ENCODE data around the gene PMM2.
"Not testable (repeated sequence)": the region's sequence is repeated elsewhere in the genome, so short reads cannot be mapped to it uniquely, and the experiment has no call there.

The PMM2 gene

DNA sequence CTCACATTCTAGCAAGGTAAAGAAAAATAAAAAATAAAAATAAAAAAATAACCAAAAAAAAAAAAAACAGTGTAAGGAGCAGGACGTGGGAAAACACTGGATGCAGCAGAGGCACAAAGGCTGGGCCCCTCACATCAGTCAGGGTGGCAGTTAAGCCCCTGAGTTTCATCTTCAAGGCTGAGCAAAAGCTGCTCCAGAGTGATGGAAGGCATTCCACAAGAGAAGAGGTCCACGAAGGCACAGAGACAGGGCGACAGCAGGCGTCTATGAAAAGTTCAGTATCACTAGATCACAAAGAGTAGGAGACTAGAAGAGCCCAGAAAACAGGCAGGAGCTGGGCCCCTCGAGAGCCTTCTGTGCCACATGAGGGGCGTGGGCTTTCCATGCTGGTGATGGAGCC is 12.2 kb upstream of the PMM2 start:
- DNase-seq, result no peak

DNA sequence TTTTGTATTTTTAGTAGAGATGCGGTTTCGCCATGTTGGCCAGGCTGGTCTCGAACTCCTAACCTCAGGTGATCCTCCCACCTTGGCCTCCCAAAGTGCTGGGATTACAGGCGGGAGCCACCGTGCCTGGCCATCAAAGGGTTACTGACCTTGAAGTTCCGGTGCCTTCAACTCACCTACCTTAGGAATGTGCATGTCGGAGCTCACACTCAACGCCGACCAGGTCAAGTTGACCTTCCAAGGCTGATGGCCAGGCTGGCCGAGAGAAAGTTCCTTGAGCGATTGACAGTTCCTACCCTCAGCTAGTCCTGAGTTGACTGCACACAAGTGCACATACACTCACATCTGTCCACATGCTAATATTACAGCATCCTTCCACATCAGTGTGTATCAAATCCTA is 11.3 kb upstream of the PMM2 start:
- DNase-seq, result not testable (repeated sequence)

DNA sequence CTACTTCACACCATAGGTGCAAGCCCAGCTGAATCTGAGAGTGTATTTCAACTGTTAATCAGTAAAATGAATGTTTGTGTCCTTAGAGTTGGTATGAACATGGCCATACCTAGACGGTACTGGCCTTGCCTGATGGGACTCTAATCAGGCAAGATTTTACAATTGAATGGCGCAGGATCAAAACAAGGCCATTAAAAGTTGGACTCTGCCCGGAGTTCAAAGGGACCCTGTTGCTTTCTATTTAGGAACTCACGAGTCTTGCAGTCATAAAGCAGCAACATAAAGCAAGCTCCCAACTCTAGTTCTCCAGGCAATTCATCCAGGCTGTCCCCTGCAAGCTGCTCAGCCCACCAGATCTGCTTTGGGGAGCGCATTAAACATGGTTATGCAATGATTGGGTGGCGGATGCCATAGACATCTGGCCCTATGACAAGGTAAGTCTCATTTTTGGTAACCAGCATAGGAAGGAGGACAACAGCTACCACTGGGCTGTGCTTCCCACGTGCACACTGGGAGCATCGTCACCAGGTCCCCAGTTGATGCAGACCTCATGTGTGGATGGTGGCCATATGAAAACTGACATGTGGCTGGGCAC is 9.0 kb upstream of the PMM2 start:
- DNase-seq, result no peak

DNA sequence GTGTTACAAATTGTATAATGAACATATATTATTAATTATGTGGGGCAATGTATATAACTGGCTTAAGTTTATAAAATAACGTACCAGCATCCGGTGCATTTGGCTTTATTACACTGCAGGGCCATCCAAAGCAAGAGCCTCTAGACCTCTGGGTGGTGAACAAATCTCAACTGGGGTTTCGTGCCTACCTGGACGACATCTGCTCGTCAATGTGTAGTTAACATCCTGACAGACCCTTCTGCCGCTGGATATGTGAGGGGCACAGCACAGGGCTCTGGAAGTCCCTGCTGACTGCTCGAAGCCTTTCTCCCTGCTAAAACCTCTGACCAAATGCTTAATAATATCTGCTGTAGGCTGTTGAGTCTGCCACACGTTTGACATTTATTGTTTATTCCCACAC is 2.5 kb upstream of the PMM2 start:
- DNase-seq, result no peak

DNA sequence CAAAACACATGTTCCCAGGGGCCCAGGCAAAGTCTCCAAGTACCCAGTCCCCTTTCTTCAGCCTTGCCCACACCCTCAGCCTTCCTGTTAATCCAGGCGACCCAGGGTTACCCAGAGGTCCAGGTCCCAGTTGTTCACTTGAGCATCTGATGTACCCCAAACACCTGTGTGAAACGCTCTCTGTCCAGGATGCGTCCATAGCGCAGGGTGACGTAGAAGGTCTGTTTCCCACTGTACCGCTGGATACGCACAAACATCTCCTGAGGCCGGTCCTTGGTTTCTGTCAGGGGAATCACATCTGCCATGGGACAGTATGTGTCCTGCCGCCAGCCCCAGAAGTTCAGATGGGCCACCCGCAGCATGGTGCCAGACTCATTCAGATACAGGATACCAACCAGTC is 1.8 kb upstream of the PMM2 start:
- DNase-seq, result no peak

DNA sequence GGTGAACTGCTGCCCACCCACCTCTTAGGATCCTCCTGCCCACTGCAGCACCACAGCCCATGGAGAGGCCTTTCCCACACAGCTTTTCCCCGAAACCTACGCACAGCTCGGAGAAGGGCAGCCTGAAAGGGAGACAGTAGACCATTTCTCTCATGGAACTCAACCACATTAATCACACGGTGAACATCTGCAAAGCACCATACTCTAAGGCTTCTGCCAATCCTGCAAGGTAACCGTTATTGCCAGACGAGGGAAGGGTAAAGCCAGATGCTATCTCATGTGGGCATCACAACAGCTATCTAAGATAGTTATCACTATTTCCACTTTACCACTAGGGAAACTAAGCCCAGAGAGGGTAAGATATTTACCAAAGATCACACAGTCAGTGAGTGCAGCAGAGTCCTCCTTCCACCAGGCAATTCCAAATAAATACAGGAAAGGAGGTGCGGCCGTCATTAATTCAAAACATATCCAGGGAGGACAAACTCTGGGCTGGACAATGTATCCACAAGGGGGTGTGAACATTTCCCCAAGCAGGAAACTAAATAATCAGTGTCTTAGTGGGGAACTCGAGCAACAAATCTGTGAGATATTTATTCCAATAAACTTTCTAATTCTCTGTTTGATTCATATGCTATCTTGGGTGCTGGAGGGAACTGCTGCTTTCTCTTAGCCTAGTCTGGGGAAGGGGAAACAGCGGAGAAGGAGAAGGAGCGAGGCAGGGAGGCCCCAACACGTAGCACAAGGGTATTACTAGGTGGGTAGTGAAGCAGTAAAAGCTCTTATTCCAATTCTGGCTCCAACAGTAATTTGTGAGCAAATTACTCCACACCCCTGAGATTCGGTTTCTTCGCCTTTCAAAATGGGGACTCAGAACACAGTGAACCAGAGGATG is 923 bp upstream of the PMM2 start:
- DNase-seq, result no peak

DNA sequence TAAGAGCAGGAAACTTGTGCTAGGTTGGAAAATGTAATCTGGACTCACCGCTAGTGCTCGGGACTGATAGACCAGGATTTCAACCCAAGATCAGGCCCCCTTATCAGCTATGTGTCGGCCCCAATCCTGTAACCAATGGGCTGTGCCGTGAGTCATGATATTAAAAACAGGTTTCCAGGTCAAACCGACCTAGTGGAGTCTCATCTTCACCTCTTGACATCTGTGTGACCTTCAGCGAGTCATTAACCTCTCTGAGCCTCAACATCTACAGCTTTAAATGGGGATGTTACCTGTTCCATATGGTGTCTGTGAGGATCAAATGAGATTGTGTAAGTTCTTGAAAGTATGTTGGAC is 512 bp downstream of the PMM2 start:
- DNase-seq, result no peak

DNA sequence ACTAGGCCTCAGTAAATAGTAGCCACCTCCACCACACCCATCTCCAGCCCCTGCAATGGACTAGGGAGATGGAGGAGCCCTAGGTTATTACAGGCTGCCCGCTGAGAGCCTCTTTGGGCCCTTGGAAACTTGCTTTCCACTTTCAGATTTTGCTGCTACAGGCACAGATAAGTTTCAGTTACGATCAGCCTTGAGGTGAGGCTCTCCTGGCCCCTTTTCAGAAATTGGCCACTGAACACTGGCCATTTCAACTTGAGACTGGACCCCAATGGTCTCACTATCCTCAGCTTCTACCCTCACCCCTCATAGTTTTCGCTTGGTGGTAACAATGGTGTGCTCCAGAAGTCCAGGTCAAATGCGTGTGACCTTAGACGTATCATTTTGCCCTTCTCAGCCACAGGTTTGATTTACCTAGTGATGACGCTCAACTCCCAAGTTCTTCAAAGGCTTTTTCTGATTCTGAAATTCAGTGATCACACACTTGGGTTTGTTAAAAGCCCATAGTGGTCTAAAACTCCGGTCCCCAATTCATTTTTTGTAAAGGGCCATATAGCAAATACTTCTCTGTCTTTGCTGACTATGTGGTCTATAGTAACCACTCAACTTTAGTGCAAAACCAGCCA is 1.0 kb downstream of the PMM2 start:
- DNase-seq, result no peak

DNA sequence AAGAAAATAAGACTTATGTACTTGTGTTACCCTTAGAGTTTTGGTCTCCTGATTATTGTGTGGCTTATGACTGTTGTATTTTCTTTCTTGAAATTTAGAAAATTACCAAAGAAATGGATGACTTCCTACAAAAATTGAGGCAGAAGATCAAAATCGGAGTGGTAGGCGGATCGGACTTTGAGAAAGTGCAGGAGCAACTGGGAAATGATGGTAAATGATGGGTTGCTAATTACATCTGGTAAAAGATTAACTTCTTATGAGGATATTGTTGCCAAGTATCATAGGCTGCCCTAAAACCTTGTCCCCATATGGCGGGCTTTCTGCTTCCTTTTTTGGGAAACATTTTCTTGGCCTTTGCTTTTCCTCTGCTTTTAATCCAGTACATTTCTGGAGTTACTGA is 4.1 kb downstream of the PMM2 start:
- no peak for DNase-seq

DNA sequence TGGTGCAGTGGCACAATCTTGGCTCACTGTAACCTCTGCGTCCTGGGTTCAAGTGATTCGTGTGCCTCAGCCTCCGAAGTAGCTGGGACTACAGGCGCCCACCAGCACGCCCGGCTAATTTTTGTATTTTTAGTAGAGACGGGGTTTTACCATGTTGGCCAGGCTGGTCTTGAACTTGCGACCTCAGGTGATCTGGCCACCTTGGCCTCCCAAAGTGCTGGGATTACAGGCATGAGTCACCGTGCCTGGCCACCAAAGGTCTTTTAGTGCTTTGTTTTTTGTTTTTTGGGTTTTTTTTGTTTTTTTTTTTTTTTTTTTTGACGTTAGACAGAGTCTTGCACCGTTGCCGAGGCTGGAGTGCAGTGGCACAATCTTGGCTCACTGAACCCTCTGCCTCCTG is 6.1 kb downstream of the PMM2 start:
- DNase-seq, result not testable (repeated sequence)

DNA sequence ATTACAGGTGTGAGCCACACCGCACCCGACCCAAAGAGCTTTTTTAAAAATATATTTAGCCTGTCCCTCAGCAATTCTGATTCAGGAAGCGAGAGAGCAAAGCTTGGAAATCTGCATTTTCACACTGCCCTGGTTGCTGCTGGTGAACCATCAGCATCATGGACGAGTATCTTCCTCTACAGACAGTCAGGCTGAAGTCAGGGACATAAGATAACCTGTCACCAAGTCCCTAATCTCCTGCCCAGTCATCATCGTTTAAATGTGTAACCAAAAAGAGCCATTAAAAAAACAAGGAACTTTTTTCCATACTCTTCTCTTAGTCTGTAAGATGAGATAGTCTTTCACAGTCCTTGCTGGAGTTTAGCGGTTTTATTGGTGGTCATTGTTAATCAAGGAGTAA is 6.7 kb downstream of the PMM2 start:
- DNase-seq, result no peak

DNA sequence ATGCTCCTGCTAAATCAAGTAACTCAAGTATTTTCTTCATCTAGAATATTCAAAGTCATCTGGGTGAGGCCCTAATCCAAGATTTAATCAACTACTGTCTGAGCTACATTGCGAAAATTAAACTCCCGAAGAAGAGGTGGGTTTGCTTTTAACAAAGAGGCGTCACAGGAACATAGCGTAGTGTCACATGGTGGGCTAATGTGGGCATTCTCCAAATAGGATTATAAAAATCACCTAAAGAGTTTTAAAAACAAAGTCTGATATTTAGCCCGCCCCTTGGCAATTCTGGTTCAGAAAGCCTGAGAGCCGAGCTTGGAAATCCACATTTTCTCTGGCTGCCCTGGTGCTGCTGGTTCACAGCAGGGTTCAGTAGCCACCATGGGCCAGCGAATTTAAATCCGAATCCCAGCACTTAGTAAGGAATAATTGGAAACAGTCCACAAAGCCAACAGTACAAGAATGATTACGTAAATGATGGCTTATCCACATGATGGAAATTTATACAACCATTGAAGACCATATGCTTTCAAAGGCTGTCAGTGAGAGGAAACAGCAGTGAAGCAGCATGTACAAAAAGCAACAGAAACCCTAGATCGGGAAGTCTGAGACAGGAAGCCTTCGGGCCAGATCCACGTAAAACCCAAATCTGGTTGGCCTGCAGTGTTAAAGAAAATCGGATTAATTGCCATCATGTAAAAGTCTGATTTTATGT is 8.8 kb downstream of the PMM2 start:
- DNase-seq, result no peak

DNA sequence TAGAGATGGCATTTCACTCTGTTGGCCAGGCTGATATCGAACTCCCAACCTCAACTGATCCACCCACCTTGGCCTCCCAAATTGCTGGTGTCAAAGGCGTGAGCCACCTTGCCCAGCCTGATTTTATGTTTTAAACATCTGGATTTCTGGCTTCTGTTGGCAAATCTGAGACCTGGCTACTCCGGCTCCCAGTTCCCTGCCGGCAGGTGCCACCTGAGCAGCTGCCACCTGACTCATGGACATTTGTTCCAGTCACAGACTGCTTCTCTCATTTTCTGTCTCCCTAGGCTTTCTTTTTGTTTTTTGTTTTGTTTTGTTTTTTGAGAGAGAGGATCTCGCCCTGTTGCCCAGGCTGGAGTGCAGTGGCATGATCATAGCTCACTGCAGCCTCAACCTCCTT is 9.6 kb downstream of the PMM2 start:
- DNase-seq, result no peak

DNA sequence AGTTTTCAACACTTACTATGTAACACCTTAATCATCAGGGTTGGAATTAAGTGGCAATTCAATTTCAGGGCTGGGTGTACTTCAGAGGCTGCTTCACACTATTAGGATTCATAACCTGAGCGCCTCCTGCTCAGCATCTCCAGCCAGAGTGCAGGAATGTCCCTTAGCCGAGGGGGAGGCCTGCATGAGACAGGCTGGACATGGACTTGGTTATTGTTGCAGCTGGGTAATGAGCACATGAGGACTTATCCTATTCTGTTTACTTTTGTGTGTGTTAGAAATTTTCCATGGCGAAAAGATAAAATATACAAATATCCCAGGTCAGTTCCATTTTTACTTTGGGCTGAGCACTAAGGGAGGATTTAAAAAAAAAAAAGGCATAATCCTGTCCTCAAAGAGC is 10.4 kb downstream of the PMM2 start:
- DNase-seq, result no peak

DNA sequence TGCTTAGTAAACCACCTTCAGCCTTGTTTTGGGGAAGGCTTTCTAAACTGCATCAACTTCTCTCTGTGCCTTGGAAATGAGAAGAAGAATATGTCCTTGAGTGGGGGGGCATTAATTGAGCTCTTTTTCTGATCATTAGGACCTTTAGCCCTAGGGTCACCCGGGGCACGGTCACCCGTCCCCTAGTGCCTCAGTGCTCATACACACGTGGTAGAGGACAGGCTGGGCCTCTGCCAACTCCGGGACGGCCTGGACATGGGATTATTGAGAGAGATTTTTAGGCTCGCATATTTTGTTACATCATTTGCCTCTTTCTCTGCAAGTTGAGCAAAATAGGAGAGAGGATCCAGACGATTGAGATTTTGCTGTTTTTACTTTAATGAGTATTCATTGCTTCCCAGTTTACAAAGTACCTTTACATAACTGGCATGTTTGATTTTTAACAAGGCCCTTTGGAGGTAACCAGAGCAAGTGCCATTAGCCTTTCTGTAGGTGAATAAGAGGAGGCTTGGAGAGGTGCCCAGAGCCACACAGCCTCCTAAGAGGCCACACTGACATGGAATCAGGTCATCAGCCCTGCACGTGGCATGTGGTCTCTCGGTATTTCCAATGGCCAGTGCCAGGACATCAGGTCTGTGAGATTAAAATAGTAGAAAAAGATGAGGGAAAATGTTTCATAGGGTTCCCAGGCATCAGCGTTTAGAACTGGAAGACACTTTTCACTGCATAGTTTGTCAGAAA is 11.1 kb downstream of the PMM2 start:
- no peak for DNase-seq

DNA sequence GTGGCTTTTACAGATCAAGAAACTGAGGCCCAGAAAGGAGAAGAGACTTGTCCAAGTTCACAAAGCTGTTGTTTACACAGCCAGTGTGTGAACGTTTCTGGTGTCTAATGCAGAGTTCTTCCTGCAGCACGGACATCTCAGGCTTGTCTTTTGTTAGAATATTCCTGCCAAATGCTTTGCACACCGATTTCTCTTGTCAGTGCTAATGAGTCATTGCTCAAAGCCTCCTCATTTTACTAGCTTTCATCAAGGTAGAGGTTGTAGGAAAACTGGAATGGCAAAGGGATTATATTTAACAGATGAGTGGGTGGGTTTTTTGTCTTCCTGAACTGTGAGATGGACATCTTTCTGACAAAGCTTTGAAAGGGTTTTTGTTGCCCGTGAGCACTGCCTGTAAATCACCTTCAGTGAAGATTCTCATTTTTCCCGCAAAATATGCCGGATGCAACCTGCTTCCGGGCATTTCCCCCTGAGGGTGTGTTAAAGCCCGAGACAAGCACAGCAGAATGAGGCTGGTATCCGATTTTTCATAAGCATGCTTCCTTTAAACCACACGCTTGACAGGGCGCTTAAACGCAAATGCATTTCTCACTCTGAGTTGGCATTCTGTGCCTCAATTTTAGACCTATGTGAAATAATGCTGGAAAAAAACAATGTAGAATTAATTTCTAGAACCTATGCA is 14.7 kb downstream of the PMM2 start:
- no peak for DNase-seq

DNA sequence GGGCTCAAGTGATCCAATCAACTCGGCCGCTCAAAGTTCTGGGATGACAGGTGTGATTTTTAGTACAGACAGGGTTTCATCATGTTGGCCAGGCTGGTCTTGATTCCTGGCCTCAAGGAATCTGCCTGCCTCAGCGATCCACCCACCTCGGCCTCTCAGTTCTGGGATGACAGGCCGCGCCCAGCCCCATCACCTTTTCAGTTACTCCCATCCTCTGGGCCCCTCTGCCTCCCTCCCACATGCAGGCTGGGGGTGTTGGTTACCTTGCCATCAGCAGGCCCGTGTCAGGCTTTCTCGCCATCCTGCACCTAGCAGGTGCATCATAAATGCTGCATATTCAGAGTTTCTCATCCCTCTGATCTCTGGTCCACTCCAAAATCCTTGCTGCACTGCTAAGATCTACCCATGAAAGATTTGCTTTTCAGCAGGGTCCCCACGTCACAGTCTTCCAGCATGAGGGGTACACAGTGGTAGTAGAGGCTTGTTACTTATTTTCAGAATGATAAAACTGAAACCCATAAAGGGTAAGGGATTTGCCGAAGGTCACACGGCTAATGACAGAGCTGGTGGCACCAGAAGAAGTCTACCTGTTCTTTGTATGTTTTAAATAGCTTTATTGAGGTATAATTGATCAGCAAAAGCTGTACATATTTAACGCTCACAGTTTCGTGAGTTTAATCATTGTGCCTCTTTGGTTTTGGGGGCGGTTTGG is 16.6 kb downstream of the PMM2 start:
- DNase-seq, result no peak

DNA sequence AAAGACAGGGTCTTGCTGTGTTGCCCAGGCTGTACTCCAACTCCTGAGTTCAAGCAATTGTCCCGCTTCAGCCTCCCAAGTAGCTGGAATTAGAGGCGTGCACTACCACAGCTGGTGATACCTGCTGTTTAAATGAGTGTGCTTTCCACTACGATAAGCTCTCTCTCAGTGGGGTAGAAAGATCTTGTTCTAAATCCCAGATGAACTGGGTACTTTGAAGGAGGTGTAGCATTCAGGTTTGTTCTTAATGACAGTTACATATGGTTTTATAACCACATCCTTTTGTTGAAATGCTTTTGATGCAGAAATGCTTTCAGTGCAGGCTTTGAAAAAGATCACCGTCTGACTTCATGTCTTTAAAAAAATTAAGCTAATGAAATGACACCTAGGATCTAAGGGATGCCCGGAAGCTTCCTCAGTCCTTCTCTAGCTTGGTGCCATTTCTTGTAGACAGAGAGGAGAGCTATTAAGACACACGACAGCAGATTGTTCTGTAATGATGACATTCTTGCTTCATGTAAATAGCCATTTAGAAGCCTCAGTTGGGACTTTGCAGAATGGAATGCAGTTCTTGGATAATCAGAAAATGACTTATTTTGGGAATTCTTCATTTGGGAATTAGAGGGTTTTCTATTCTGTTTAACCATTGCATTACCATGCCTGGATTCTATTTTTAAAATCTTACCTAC is 19.5 kb downstream of the PMM2 start:
- DNase-seq, result peak; percentile 28

DNA sequence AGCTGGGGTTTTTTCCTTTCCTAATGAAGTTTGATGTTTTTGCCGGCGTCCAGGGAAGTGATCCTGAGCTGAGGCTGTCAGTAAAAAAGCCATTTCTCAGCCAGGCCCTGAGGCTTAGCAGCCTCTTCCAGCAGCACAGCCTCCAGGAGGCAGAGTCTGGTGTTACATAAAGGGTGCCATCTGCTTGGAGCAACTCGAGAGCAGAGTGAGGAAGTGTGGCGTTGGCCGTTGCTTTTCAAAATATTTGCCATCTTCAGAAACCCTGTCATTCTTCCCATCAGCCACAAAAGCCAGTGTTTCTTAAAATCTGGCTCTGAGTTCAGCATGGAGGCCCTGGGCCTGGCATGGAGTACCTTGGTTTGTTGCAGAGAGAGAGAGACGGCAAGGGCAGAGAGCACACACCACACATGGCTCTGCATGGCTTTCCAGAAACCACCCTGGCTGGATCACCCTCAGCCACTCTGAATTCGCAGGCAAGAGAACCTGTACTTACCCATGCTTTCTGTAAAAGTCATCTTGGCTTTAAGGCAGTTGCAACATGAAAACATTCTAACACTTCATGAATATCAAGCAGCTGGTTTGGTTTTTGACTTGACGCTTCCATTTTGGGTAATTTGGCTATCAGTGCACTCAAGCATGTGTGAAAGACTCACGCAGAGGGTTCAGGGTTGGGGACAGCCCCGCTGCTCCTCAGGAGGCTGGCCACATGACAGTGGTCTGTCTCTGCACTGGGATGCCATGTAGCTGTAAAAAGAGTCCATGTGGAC is 21.0 kb downstream of the PMM2 start:
- no peak for DNase-seq

DNA sequence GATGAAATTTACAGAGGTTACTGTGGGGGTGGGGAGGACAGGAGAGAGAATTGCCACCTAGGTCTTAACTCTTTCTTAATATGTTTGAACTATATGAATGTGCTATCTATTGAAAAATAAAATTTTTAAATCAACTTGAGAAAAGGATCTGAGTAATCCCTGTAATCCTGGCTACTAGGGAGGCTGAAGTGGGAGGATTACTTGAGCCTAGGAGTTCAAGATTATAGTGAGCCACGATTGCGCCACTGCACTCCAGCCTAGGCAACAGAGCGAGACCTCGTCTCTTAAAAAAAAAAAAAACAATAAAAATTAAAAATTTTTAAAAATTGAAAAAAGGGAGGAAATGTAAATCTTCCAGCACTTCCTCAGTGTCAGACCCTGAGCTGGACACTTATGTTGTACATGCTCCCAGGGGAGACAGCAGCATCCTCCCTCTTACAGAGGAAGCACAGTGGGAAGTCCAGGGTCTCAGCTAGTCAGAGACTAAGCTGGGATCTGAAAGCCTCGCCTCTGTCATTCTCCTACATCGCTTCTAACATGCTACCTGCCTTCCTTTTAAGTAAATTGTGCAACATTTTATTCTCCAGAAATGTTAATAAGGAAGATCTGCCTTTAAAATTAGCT is 21.9 kb downstream of the PMM2 start:
- no peak for DNase-seq

Data from central memory CD4-positive, alpha-beta T cell (primary cell).